VCaP (cell line): ENCODE results near the gene ECHS1.

Source experiments
- H3K27ac ChIP-seq: fragments of 450-650 bp; 2 replicates; pipeline ENCODE4 v1.5.1; 2017
- CTCF ChIP-seq: fragments of 450-650 bp; conservative IDR thresholded peaks from 2 replicates; pipeline ENCODE4 v1.5.1; 2017; ENCODE audit warnings: mild to moderate bottlenecking, moderate library complexity

ECHS1 gene

GRCh38 chr10:133334503-133335245 is 38.5 kb downstream of the ECHS1 start:
- no peak overlapping the region for H3K27ac ChIP-seq
- TF ChIP-seq CTCF = no peak

GRCh38 chr10:133332936-133333699 is 40.0 kb downstream of the ECHS1 start:
- no peak for TF ChIP-seq CTCF
- no peak overlapping the region for H3K27ac ChIP-seq

- TF ChIP-seq CTCF = peak; percentile 92
- H3K27ac ChIP-seq = no peak overlapping the region
Measured at GRCh38 chr10:133329491-133330202, 43.5 kb downstream of the ECHS1 start.

GRCh38 chr10:133328358-133329343 is 44.5 kb downstream of the ECHS1 start:
- TF ChIP-seq CTCF = no peak
- H3K27ac ChIP-seq = no peak overlapping the region

GRCh38 chr10:133327651-133328357 is 45.4 kb downstream of the ECHS1 start:
- H3K27ac ChIP-seq = no peak overlapping the region
- TF ChIP-seq CTCF = no peak

- TF ChIP-seq CTCF = no peak
- no peak overlapping the region for H3K27ac ChIP-seq
Measured at GRCh38 chr10:133326745-133327650, 46.2 kb downstream of the ECHS1 start.
